ENCODE results near the gene FREM2.
A peak's percentile ranks its signal among the peaks of the same experiment; 100 is the strongest.

The FREM2 gene

GRCh38 chr13:38763446-38764381 lies 76.8 kb downstream of the FREM2 start:
- H4K91ac ChIP-seq (ENCODE audit: low read depth, low read length, poor library complexity): no peak overlapping the region
- no peak overlapping the region for H3K4ac ChIP-seq (ENCODE audit: low read length)
- H2BK12ac ChIP-seq (ENCODE audit: low read length): no peak overlapping the region
- H3K4me3 ChIP-seq (ENCODE audit: low read length in 2 of 2): no peak overlapping the region
- no peak overlapping the region for H3K9ac ChIP-seq (ENCODE audit: low read depth, low read length, poor library complexity)
- H2BK120ac ChIP-seq (ENCODE audit: low read depth, low read length): no peak overlapping the region
- no peaks in the 10 kb centered on the region for H3K79me1 ChIP-seq (ENCODE audit: low read depth, low read length)
- no peaks in the 10 kb centered on the region for H3K9me3 ChIP-seq (replicated peaks in 1 of 2; ENCODE audit: control insufficient read depth in 2 of 2, insufficient read depth in 1 of 2, low read depth in 1 of 2, low read length in 2 of 2)
- peaks cover 4% of the 10 kb centered on the region in 2 donors for H3K4me1 ChIP-seq (ENCODE audit: control insufficient read depth in 2 of 2, insufficient read depth in 1 of 2, low read depth in 1 of 2, low read length in 2 of 2)
- H4K8ac ChIP-seq (ENCODE audit: low read depth, low read length): no peak overlapping the region
- H2BK5ac ChIP-seq (ENCODE audit: low read length): no peak overlapping the region
- peak overlapping the region; percentile 53 for H3K27ac ChIP-seq (replicated peaks; ENCODE audit: low read length)
- H3K27me3 ChIP-seq (ENCODE audit: control insufficient read depth in 3 of 3, insufficient read depth in 3 of 3, low read depth in 1 of 3, low read length in 3 of 3): no peaks in the 10 kb centered on the region
- H3K23ac ChIP-seq (ENCODE audit: low read depth, low read length, poor library complexity): no peak overlapping the region
- no peak overlapping the region for H2BK15ac ChIP-seq (ENCODE audit: low read length)
- no peak overlapping the region for H3K14ac ChIP-seq (ENCODE audit: low read length)
- peak overlapping the region; percentile 77 for H2AFZ ChIP-seq (ENCODE audit: low read length)
- H3K18ac ChIP-seq (ENCODE audit: low read length): no peak overlapping the region
- no CpG with 5 or more reads among the region's 7 CpGs for WGBS, 2 donors (ENCODE audit: extremely low coverage in 2 of 2, insufficient read length in 2 of 2, insufficient replicate concordance in 1 of 2)
- peak; percentile 61 for DNase-seq (ENCODE audit: low spot score)
- no peak overlapping the region for H2AK5ac ChIP-seq (ENCODE audit: low read depth, low read length)
- H3K36me3 ChIP-seq (replicated peaks in 1 of 2; ENCODE audit: control insufficient read depth in 2 of 2, insufficient read depth in 2 of 2, low read length in 2 of 2): no peaks in the 10 kb centered on the region
- H3K4me2 ChIP-seq (ENCODE audit: insufficient read depth, low read length, poor library complexity, severe bottlenecking): peak overlapping the region; percentile 43

- no peak overlapping the region for H2BK12ac ChIP-seq (ENCODE audit: low read length)
- H2BK120ac ChIP-seq (ENCODE audit: low read depth, low read length): no peak overlapping the region
- H3K18ac ChIP-seq (ENCODE audit: low read length): no peak overlapping the region
- no peak overlapping the region for H2AFZ ChIP-seq (ENCODE audit: low read length)
- DNase-seq (ENCODE audit: low spot score): no peak
- H3K4ac ChIP-seq (ENCODE audit: low read length): no peak overlapping the region
- no peak overlapping the region for H2BK5ac ChIP-seq (ENCODE audit: low read length)
- H3K4me3 ChIP-seq (ENCODE audit: low read length in 2 of 2): no peak overlapping the region
- no peak overlapping the region for H3K27ac ChIP-seq (replicated peaks; ENCODE audit: low read length)
- H3K4me1 ChIP-seq (ENCODE audit: control insufficient read depth in 2 of 2, insufficient read depth in 1 of 2, low read depth in 1 of 2, low read length in 2 of 2): peaks cover 1 to 4% of the 10 kb centered on the region in 2 donors
- no peak overlapping the region for H3K9ac ChIP-seq (ENCODE audit: low read depth, low read length, poor library complexity)
- H3K36me3 ChIP-seq (replicated peaks in 1 of 2; ENCODE audit: control insufficient read depth in 2 of 2, insufficient read depth in 2 of 2, low read length in 2 of 2): no peaks in the 10 kb centered on the region
- no peak overlapping the region for H4K8ac ChIP-seq (ENCODE audit: low read depth, low read length)
- no peak overlapping the region for H3K14ac ChIP-seq (ENCODE audit: low read length)
- no peaks in the 10 kb centered on the region for H3K79me1 ChIP-seq (ENCODE audit: low read depth, low read length)
- no CpG with 5 or more reads among the region's 2 CpGs for WGBS, 2 donors (ENCODE audit: extremely low coverage in 2 of 2, insufficient read length in 2 of 2, insufficient replicate concordance in 1 of 2)
- no peaks in the 10 kb centered on the region for H3K27me3 ChIP-seq (ENCODE audit: control insufficient read depth in 3 of 3, insufficient read depth in 3 of 3, low read depth in 1 of 3, low read length in 3 of 3)
- H2AK5ac ChIP-seq (ENCODE audit: low read depth, low read length): no peak overlapping the region
- H3K4me2 ChIP-seq (ENCODE audit: insufficient read depth, low read length, poor library complexity, severe bottlenecking): no peak overlapping the region
- H4K91ac ChIP-seq (ENCODE audit: low read depth, low read length, poor library complexity): no peak overlapping the region
- no peak overlapping the region for H2BK15ac ChIP-seq (ENCODE audit: low read length)
- no peak overlapping the region for H3K23ac ChIP-seq (ENCODE audit: low read depth, low read length, poor library complexity)
- H3K9me3 ChIP-seq (replicated peaks in 1 of 2; ENCODE audit: control insufficient read depth in 2 of 2, insufficient read depth in 1 of 2, low read depth in 1 of 2, low read length in 2 of 2): no peaks in the 10 kb centered on the region
Measured at GRCh38 chr13:38766799-38767198, 79.9 kb downstream of the FREM2 start.

GRCh38 chr13:38767506-38768265 lies 80.8 kb downstream of the FREM2 start:
- Histone ChIP-seq H3K18ac (ENCODE audit: low read length) (no peak overlapping the region), H2AFZ (ENCODE audit: low read length) (no peak overlapping the region), H3K4me3 (ENCODE audit: low read length in 2 of 2) (no peak overlapping the region), H3K4ac (ENCODE audit: low read length) (no peak overlapping the region), H3K79me1 (ENCODE audit: low read depth, low read length) (no peaks in the 10 kb centered on the region), H3K4me1 (ENCODE audit: control insufficient read depth in 2 of 2, insufficient read depth in 1 of 2, low read depth in 1 of 2, low read length in 2 of 2) (peaks cover 1 to 4% of the 10 kb centered on the region in 2 donors), H2BK120ac (ENCODE audit: low read depth, low read length) (no peak overlapping the region), H3K9ac (ENCODE audit: low read depth, low read length, poor library complexity) (no peak overlapping the region), H3K14ac (ENCODE audit: low read length) (no peak overlapping the region), H2AK5ac (ENCODE audit: low read depth, low read length) (no peak overlapping the region), H4K8ac (ENCODE audit: low read depth, low read length) (no peak overlapping the region), H3K27ac (replicated peaks; ENCODE audit: low read length) (no peak overlapping the region), H3K36me3 (replicated peaks in 1 of 2; ENCODE audit: control insufficient read depth in 2 of 2, insufficient read depth in 2 of 2, low read length in 2 of 2) (no peaks in the 10 kb centered on the region), H3K27me3 (ENCODE audit: control insufficient read depth in 3 of 3, insufficient read depth in 3 of 3, low read depth in 1 of 3, low read length in 3 of 3) (no peaks in the 10 kb centered on the region), H3K23ac (ENCODE audit: low read depth, low read length, poor library complexity) (no peak overlapping the region), H4K91ac (ENCODE audit: low read depth, low read length, poor library complexity) (no peak overlapping the region), H2BK5ac (ENCODE audit: low read length) (no peak overlapping the region), H2BK12ac (ENCODE audit: low read length) (no peak overlapping the region), H3K4me2 (ENCODE audit: insufficient read depth, low read length, poor library complexity, severe bottlenecking) (no peak overlapping the region), H2BK15ac (ENCODE audit: low read length) (no peak overlapping the region), H3K9me3 (replicated peaks in 1 of 2; ENCODE audit: control insufficient read depth in 2 of 2, insufficient read depth in 1 of 2, low read depth in 1 of 2, low read length in 2 of 2) (no peaks in the 10 kb centered on the region)
- WGBS, 2 donors (ENCODE audit: extremely low coverage in 2 of 2, insufficient read length in 2 of 2, insufficient replicate concordance in 1 of 2): no CpG with 5 or more reads among the region's 1 CpG
- no peak for DNase-seq (ENCODE audit: low spot score)

GRCh38 chr13:38769526-38769925 lies 82.6 kb downstream of the FREM2 start:
- Histone ChIP-seq H3K18ac (ENCODE audit: low read length) (no peak overlapping the region), H3K79me1 (ENCODE audit: low read depth, low read length) (no peaks in the 10 kb centered on the region), H4K8ac (ENCODE audit: low read depth, low read length) (no peak overlapping the region), H3K4me2 (ENCODE audit: insufficient read depth, low read length, poor library complexity, severe bottlenecking) (no peak overlapping the region), H2AK5ac (ENCODE audit: low read depth, low read length) (no peak overlapping the region), H3K27me3 (ENCODE audit: control insufficient read depth in 3 of 3, insufficient read depth in 3 of 3, low read depth in 1 of 3, low read length in 3 of 3) (no peaks in the 10 kb centered on the region), H3K36me3 (replicated peaks in 1 of 2; ENCODE audit: control insufficient read depth in 2 of 2, insufficient read depth in 2 of 2, low read length in 2 of 2) (no peaks in the 10 kb centered on the region), H2BK12ac (ENCODE audit: low read length) (no peak overlapping the region), H2AFZ (ENCODE audit: low read length) (no peak overlapping the region), H2BK120ac (ENCODE audit: low read depth, low read length) (no peak overlapping the region), H2BK15ac (ENCODE audit: low read length) (no peak overlapping the region), H3K27ac (replicated peaks; ENCODE audit: low read length) (peak overlapping the region; percentile 30), H3K23ac (ENCODE audit: low read depth, low read length, poor library complexity) (no peak overlapping the region), H3K14ac (ENCODE audit: low read length) (no peak overlapping the region), H4K91ac (ENCODE audit: low read depth, low read length, poor library complexity) (no peak overlapping the region), H3K4me1 (ENCODE audit: control insufficient read depth in 2 of 2, insufficient read depth in 1 of 2, low read depth in 1 of 2, low read length in 2 of 2) (no peaks in the 10 kb centered on the region), H3K9me3 (replicated peaks in 1 of 2; ENCODE audit: control insufficient read depth in 2 of 2, insufficient read depth in 1 of 2, low read depth in 1 of 2, low read length in 2 of 2) (no peaks in the 10 kb centered on the region), H3K4ac (ENCODE audit: low read length) (no peak overlapping the region), H3K4me3 (ENCODE audit: low read length in 2 of 2) (no peak overlapping the region), H3K9ac (ENCODE audit: low read depth, low read length, poor library complexity) (no peak overlapping the region), H2BK5ac (ENCODE audit: low read length) (no peak overlapping the region)
- no CpG with 5 or more reads among the region's 7 CpGs for WGBS, 2 donors (ENCODE audit: extremely low coverage in 2 of 2, insufficient read length in 2 of 2, insufficient replicate concordance in 1 of 2)
- no peak for DNase-seq (ENCODE audit: low spot score)
